ENCODE measurements around the gene KCNK6.
A peak's percentile ranks its signal among the peaks of the same experiment; 100 is the strongest.
"Not testable (repeated sequence)": the region's sequence is repeated elsewhere in the genome, so short reads cannot be mapped to it uniquely, and the experiment has no call there.

Gene KCNK6

GRCh38 chr19:38339011-38339410 is 19.4 kb downstream of the KCNK6 start:
- H3K9me3 ChIP-seq (replicated peaks in 1 of 2; ENCODE audit: control insufficient read depth in 2 of 2, insufficient read depth in 1 of 2, low read depth in 1 of 2, low read length in 2 of 2); H2BK120ac ChIP-seq (ENCODE audit: low read depth, low read length); H3K14ac ChIP-seq (ENCODE audit: low read length); H3K79me1 ChIP-seq (ENCODE audit: low read depth, low read length); H2AK5ac ChIP-seq (ENCODE audit: low read depth, low read length); H3K9ac ChIP-seq (ENCODE audit: low read depth, low read length, poor library complexity); H3K18ac ChIP-seq (ENCODE audit: low read length); H2BK5ac ChIP-seq (ENCODE audit: low read length); H3K36me3 ChIP-seq (replicated peaks in 1 of 2; ENCODE audit: control insufficient read depth in 2 of 2, insufficient read depth in 2 of 2, low read length in 2 of 2); H3K23ac ChIP-seq (ENCODE audit: low read depth, low read length, poor library complexity); H3K27me3 ChIP-seq (ENCODE audit: control insufficient read depth in 3 of 3, insufficient read depth in 3 of 3, low read depth in 1 of 3, low read length in 3 of 3); H2BK12ac ChIP-seq (ENCODE audit: low read length); H3K4me2 ChIP-seq (ENCODE audit: insufficient read depth, low read length, poor library complexity, severe bottlenecking); H4K91ac ChIP-seq (ENCODE audit: low read depth, low read length, poor library complexity); H3K4me3 ChIP-seq (ENCODE audit: low read length in 2 of 2); H2AFZ ChIP-seq (ENCODE audit: low read length); H2BK15ac ChIP-seq (ENCODE audit: low read length); H3K4ac ChIP-seq (ENCODE audit: low read length); H4K8ac ChIP-seq (ENCODE audit: low read depth, low read length); DNase-seq (ENCODE audit: low spot score): not testable (repeated sequence)
- no CpG with 5 or more reads among the region's 4 CpGs for WGBS, 2 donors (ENCODE audit: extremely low coverage in 2 of 2, insufficient read length in 2 of 2, insufficient replicate concordance in 1 of 2)
- Histone ChIP-seq H3K4me1 (ENCODE audit: control insufficient read depth in 2 of 2, insufficient read depth in 1 of 2, low read depth in 1 of 2, low read length in 2 of 2) (peaks cover 9 to 11% of the 10 kb centered on the region in 2 donors), H3K27ac (replicated peaks; ENCODE audit: low read length) (peak overlapping the region; percentile 66)

GRCh38 chr19:38340927-38341326 is 21.3 kb downstream of the KCNK6 start:
- Histone ChIP-seq H3K4me1 (ENCODE audit: control insufficient read depth in 2 of 2, insufficient read depth in 1 of 2, low read depth in 1 of 2, low read length in 2 of 2) (peaks cover 9 to 11% of the 10 kb centered on the region in 2 donors), H2AK5ac (ENCODE audit: low read depth, low read length) (no peak overlapping the region), H4K91ac (ENCODE audit: low read depth, low read length, poor library complexity) (no peak overlapping the region), H2BK120ac (ENCODE audit: low read depth, low read length) (no peak overlapping the region), H2BK12ac (ENCODE audit: low read length) (no peak overlapping the region), H3K23ac (ENCODE audit: low read depth, low read length, poor library complexity) (no peak overlapping the region), H3K4me3 (ENCODE audit: low read length in 2 of 2) (no peak overlapping the region), H2AFZ (ENCODE audit: low read length) (no peak overlapping the region), H3K36me3 (replicated peaks in 1 of 2; ENCODE audit: control insufficient read depth in 2 of 2, insufficient read depth in 2 of 2, low read length in 2 of 2) (no peaks in the 10 kb centered on the region), H3K18ac (ENCODE audit: low read length) (peak overlapping the region; percentile 79), H3K9ac (ENCODE audit: low read depth, low read length, poor library complexity) (no peak overlapping the region), H2BK5ac (ENCODE audit: low read length) (no peak overlapping the region), H3K27ac (replicated peaks; ENCODE audit: low read length) (no peak overlapping the region), H3K27me3 (ENCODE audit: control insufficient read depth in 3 of 3, insufficient read depth in 3 of 3, low read depth in 1 of 3, low read length in 3 of 3) (no peaks in the 10 kb centered on the region), H3K9me3 (replicated peaks in 1 of 2; ENCODE audit: control insufficient read depth in 2 of 2, insufficient read depth in 1 of 2, low read depth in 1 of 2, low read length in 2 of 2) (peaks cover 0 to 3% of the 10 kb centered on the region in 2 donors), H3K4ac (ENCODE audit: low read length) (no peak overlapping the region), H2BK15ac (ENCODE audit: low read length) (no peak overlapping the region), H3K79me1 (ENCODE audit: low read depth, low read length) (no peaks in the 10 kb centered on the region), H3K14ac (ENCODE audit: low read length) (no peak overlapping the region), H3K4me2 (ENCODE audit: insufficient read depth, low read length, poor library complexity, severe bottlenecking) (no peak overlapping the region), H4K8ac (ENCODE audit: low read depth, low read length) (no peak overlapping the region)
- no CpG with 5 or more reads among the region's 2 CpGs for WGBS, 2 donors (ENCODE audit: extremely low coverage in 2 of 2, insufficient read length in 2 of 2, insufficient replicate concordance in 1 of 2)
- DNase-seq (ENCODE audit: low spot score): no peak

GRCh38 chr19:38346837-38347236 is 27.2 kb downstream of the KCNK6 start:
- Histone ChIP-seq H3K9ac (ENCODE audit: low read depth, low read length, poor library complexity) (no peak overlapping the region), H3K4me1 (ENCODE audit: control insufficient read depth in 2 of 2, insufficient read depth in 1 of 2, low read depth in 1 of 2, low read length in 2 of 2) (no peaks in the 10 kb centered on the region), H2BK12ac (ENCODE audit: low read length) (no peak overlapping the region), H3K23ac (ENCODE audit: low read depth, low read length, poor library complexity) (no peak overlapping the region), H2BK120ac (ENCODE audit: low read depth, low read length) (no peak overlapping the region), H3K14ac (ENCODE audit: low read length) (no peak overlapping the region), H3K27ac (replicated peaks; ENCODE audit: low read length) (no peak overlapping the region), H3K36me3 (replicated peaks in 1 of 2; ENCODE audit: control insufficient read depth in 2 of 2, insufficient read depth in 2 of 2, low read length in 2 of 2) (no peaks in the 10 kb centered on the region), H3K27me3 (ENCODE audit: control insufficient read depth in 3 of 3, insufficient read depth in 3 of 3, low read depth in 1 of 3, low read length in 3 of 3) (no peaks in the 10 kb centered on the region), H4K91ac (ENCODE audit: low read depth, low read length, poor library complexity) (no peak overlapping the region), H3K18ac (ENCODE audit: low read length) (no peak overlapping the region), H2BK15ac (ENCODE audit: low read length) (no peak overlapping the region), H2BK5ac (ENCODE audit: low read length) (no peak overlapping the region), H2AFZ (ENCODE audit: low read length) (no peak overlapping the region), H3K4ac (ENCODE audit: low read length) (no peak overlapping the region), H3K79me1 (ENCODE audit: low read depth, low read length) (no peaks in the 10 kb centered on the region), H3K4me3 (ENCODE audit: low read length in 2 of 2) (no peak overlapping the region), H2AK5ac (ENCODE audit: low read depth, low read length) (no peak overlapping the region), H4K8ac (ENCODE audit: low read depth, low read length) (no peak overlapping the region), H3K9me3 (replicated peaks in 1 of 2; ENCODE audit: control insufficient read depth in 2 of 2, insufficient read depth in 1 of 2, low read depth in 1 of 2, low read length in 2 of 2) (no peaks in the 10 kb centered on the region), H3K4me2 (ENCODE audit: insufficient read depth, low read length, poor library complexity, severe bottlenecking) (no peak overlapping the region)
- WGBS, 2 donors (ENCODE audit: extremely low coverage in 2 of 2, insufficient read length in 2 of 2, insufficient replicate concordance in 1 of 2): no CpG with 5 or more reads among the region's 4 CpGs
- DNase-seq (ENCODE audit: low spot score): no peak

GRCh38 chr19:38350883-38351282 is 31.2 kb downstream of the KCNK6 start:
- Histone ChIP-seq H3K9me3 (replicated peaks in 1 of 2; ENCODE audit: control insufficient read depth in 2 of 2, insufficient read depth in 1 of 2, low read depth in 1 of 2, low read length in 2 of 2) (no peaks in the 10 kb centered on the region), H3K14ac (ENCODE audit: low read length) (no peak overlapping the region), H2BK5ac (ENCODE audit: low read length) (no peak overlapping the region), H3K27ac (replicated peaks; ENCODE audit: low read length) (no peak overlapping the region), H4K8ac (ENCODE audit: low read depth, low read length) (no peak overlapping the region), H3K4me1 (ENCODE audit: control insufficient read depth in 2 of 2, insufficient read depth in 1 of 2, low read depth in 1 of 2, low read length in 2 of 2) (peaks cover 0 to 5% of the 10 kb centered on the region in 2 donors), H3K23ac (ENCODE audit: low read depth, low read length, poor library complexity) (no peak overlapping the region), H3K18ac (ENCODE audit: low read length) (no peak overlapping the region), H3K36me3 (replicated peaks in 1 of 2; ENCODE audit: control insufficient read depth in 2 of 2, insufficient read depth in 2 of 2, low read length in 2 of 2) (no peaks in the 10 kb centered on the region), H2BK15ac (ENCODE audit: low read length) (no peak overlapping the region), H3K4me2 (ENCODE audit: insufficient read depth, low read length, poor library complexity, severe bottlenecking) (no peak overlapping the region), H3K4me3 (ENCODE audit: low read length in 2 of 2) (no peak overlapping the region), H4K91ac (ENCODE audit: low read depth, low read length, poor library complexity) (no peak overlapping the region), H3K9ac (ENCODE audit: low read depth, low read length, poor library complexity) (no peak overlapping the region), H3K79me1 (ENCODE audit: low read depth, low read length) (no peaks in the 10 kb centered on the region), H2AK5ac (ENCODE audit: low read depth, low read length) (no peak overlapping the region), H3K27me3 (ENCODE audit: control insufficient read depth in 3 of 3, insufficient read depth in 3 of 3, low read depth in 1 of 3, low read length in 3 of 3) (no peaks in the 10 kb centered on the region), H2BK12ac (ENCODE audit: low read length) (no peak overlapping the region), H2AFZ (ENCODE audit: low read length) (no peak overlapping the region), H3K4ac (ENCODE audit: low read length) (no peak overlapping the region), H2BK120ac (ENCODE audit: low read depth, low read length) (no peak overlapping the region)
- DNase-seq (ENCODE audit: low spot score): no peak
- WGBS, 2 donors (ENCODE audit: extremely low coverage in 2 of 2, insufficient read length in 2 of 2, insufficient replicate concordance in 1 of 2): no CpG with 5 or more reads among the region's 3 CpGs
